SU-DHL-6 (cell line): Measurements from ENCODE around the gene RABEP1.

ENCODE experiments used
- CTCF ChIP-seq: fragments of 200-600 bp; sonication (generic); IDR thresholded peaks from one replicate; pipeline ENCODE4 v1.5.1; 2017; ENCODE audit warnings: antibody characterized with exemption, mild to moderate bottlenecking, low read length, moderate library complexity; ENCODE audit not compliant: insufficient read depth, poor library complexity, severe bottlenecking
- EZH2phosphoT487 ChIP-seq: fragments of 200-600 bp; sonication (generic), shearing (Covaris generic); conservative IDR thresholded peaks from 2 replicates; pipeline ENCODE4 v1.6.1; 2018; ENCODE audit warnings: mild to moderate bottlenecking, antibody characterized with exemption, low read length, moderate library complexity, mixed read lengths

GRCh38 chr17:5331506-5331905, 49.4 kb downstream of the RABEP1 start:
- TF ChIP-seq CTCF = no peak
- TF ChIP-seq EZH2phosphoT487 = no peak
